BJ (cell line): ENCODE measurements around the gene CCDC86. TPM values are rescaled to one million over a fixed set of nuclear protein-coding genes. Genes with fewer than 3 reads are reported as not detected.
A peak's percentile ranks its signal among the peaks of the same experiment; 100 is the strongest.

ENCODE experiments used
- CTCF ChIA-PET: fragments of 350-600 bp; formaldehyde crosslinking; extraction: SDS; loops from one replicate; lab custom pipeline; 2021; ENCODE audit warnings: antibody characterized with exemption, inconsistent platforms; lab: Yijun Ruan, JAX
- POLR2A ChIA-PET: fragments of 300-600 bp; sonication (Branson Sonifier 250); formaldehyde crosslinking; extraction: SDS; loops from one replicate; lab custom pipeline; 2021; ENCODE audit warnings: antibody characterized with exemption; lab: Charles Lee
- DNase-seq: peaks from one replicate; pipeline ENCODE4 v3.0.0-alpha.2; 2011; ENCODE audit warnings: low read depth
- H3K27me3 ChIP-seq: 2 replicates; pipeline ENCODE4 v1.6.0; 2011; ENCODE audit warnings: low read length; ENCODE audit not compliant: control insufficient read depth, insufficient read depth
- H3K36me3 ChIP-seq: 2 replicates; pipeline ENCODE4 v1.5.1; 2011; ENCODE audit warnings: low read length; ENCODE audit not compliant: control insufficient read depth, insufficient read depth
- H3K4me3 ChIP-seq: 2 replicates; pipeline ENCODE4 v1.5.1; 2011; ENCODE audit warnings: low read depth, mild to moderate bottlenecking, control low read depth, low read length
- polyA plus RNA-seq: library from polyadenylated mRNA; depleted of rRNA; stranded (reverse); fragments of >200 nt; gene quantifications from 2 replicates; pipeline ENCODE4 v1.2.3, GENCODE V29; 2011
- TF ChIP-seq, protein P1 (sequence below): IDR thresholded peaks from 2 replicates; pipeline ENCODE4 v1.5.1; 2011; ENCODE audit warnings: low read depth, mild to moderate bottlenecking, control low read depth, inconsistent platforms, low read length, moderate library complexity; ENCODE audit not compliant: insufficient read depth

Gene CCDC86
- polyA plus RNA-seq, 1 experiment, result 21.2 TPM

- Histone ChIP-seq H3K36me3 (no peaks in the 10 kb centered on the region), H3K27me3 (peaks cover 6% of the 10 kb centered on the region; the same call in 1 of the 2 replicates), H3K4me3 (no peak overlapping the region)
- ChIA-PET POLR2A (no interaction called here), CTCF (interaction anchor here (0.6 to 29.2 kb wide), 6 partner anchors 10 to 310 kb away, joined by 3 to 716 read pairs (median 3); partner anchors contain the start of gene PRPF19)
- no peak for DNase-seq
- TF ChIP-seq, protein P1, sequence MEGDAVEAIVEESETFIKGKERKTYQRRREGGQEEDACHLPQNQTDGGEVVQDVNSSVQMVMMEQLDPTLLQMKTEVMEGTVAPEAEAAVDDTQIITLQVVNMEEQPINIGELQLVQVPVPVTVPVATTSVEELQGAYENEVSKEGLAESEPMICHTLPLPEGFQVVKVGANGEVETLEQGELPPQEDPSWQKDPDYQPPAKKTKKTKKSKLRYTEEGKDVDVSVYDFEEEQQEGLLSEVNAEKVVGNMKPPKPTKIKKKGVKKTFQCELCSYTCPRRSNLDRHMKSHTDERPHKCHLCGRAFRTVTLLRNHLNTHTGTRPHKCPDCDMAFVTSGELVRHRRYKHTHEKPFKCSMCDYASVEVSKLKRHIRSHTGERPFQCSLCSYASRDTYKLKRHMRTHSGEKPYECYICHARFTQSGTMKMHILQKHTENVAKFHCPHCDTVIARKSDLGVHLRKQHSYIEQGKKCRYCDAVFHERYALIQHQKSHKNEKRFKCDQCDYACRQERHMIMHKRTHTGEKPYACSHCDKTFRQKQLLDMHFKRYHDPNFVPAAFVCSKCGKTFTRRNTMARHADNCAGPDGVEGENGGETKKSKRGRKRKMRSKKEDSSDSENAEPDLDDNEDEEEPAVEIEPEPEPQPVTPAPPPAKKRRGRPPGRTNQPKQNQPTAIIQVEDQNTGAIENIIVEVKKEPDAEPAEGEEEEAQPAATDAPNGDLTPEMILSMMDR, result no peak
Measured at GRCh38 chr11:60836866-60837515, 4.9 kb upstream of the CCDC86 start.

GRCh38 chr11:60838132-60838531 lies 3.8 kb upstream of the CCDC86 start:
- Histone ChIP-seq H3K4me3 (no peak overlapping the region), H3K27me3 (peaks cover 6% of the 10 kb centered on the region; the same call in 1 of the 2 replicates), H3K36me3 (no peaks in the 10 kb centered on the region)
- ChIA-PET CTCF (interaction anchor here (0.6 to 29.2 kb wide), 5 partner anchors 11 to 82 kb away, joined by 3 to 716 read pairs (median 3); partner anchors contain the start of gene PRPF19), POLR2A (no interaction called here)
- TF ChIP-seq, protein P1, result peak; percentile 35; the same call in 1 of the 2 replicates
- no peak for DNase-seq

DNA sequence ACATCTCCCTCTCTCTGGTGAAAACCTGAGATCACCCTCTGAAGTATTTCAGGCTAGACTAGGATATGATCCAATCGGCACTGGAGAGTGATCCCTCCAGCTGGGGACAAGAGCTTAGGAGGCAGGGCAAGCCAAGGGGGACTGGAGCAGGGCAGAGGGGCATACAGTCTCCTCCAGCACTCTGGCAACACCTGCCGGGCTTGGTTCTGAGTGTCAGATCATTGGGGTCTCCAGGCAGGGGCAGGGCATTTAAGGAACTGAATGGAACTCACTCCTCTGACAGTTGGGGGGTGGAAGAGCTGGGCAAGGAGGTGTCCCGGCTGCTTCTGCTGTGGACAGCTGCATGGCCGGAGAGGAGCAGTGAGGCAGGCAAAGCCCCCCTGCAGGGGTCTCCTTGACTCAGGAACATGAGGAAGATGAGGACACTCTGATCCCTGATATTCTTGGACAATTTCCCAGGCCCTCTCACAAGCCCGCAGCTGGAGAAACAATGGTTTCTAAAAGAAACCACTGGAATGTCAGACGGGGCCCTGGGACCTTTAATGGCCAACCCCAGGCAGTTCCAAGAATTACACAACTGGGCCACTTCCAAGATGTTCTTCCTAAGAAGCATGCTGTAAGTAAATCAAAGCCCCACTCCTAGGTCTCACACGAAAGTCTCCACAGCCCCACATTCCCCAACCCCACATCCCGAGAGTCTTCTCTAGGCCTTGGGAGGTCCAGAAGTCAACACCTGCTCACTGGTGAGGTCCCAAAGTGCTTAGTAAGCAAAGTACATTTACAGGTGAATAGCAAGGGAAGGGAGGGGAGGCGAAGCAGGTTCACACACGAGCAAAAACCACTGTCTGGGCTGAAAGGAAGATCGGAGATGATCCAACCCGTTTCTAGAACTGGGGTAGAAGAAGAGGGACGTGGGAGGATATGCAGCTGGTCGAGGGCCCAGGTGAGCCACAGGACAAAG lies 1.2 kb upstream of the CCDC86 start:
- ChIA-PET CTCF (interaction anchor here (2.9 to 29.2 kb wide), 2 partner anchors 9 to 53 kb away, joined by 23 to 716 read pairs; partner anchors contain the start of gene PRPF19), POLR2A (no interaction called here)

DNA sequence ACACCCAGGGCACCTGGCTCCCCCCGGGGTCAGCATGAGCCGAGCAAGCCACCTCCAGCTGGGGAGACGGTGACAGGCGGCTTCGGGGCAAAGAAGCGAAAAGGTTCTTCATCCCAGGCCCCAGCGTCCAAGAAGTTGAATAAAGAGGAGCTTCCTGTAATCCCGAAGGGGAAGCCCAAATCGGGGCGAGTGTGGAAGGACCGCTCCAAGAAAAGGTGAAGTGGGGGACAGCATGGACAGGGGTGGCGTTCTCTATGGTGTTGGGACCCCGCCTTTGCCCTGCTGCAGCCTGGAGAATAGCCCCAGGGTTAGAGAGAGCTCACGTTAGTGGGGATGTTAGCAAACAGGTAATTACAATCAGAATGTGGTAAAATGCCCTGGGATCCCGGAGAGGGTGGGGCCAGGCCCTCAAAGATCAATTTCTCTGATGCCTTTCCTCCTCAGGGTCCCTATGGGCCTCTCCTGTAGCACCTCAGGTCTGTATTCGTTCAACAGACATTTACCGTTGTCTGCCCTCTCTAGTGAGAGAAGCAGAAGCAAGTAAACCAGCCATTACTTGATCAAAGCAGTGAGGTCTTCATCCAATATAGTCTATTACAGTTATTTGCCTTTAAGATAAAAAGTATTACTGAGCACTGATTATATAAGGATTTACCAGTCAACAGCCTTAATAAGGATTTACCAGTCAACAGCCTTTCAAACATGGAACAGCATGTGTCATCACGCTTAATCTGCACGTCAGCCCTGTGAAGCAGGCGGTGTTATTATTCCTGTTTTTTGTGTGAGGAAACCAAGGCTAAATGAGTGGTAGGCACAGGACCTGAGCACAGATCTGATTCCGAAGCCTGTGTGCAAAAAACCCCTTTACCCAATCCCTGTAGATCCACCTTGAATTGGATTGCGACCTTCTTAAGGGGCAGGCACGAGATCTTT lies 1.0 kb downstream of the CCDC86 start:
- ChIA-PET CTCF (interaction anchor here (0.8 to 29.2 kb wide), 3 partner anchors 12 to 51 kb away, joined by 3 to 716 read pairs (median 3); partner anchors contain the start of gene PRPF19), POLR2A (no interaction called here)
- H3K36me3 ChIP-seq, result peaks cover 2% of the 10 kb centered on the region; the same call in 1 of the 2 replicates

More for the DNA sequence above, 1.2 kb upstream of the CCDC86 start:
- peak; percentile 72 for DNase-seq
- peaks cover 2% of the 10 kb centered on the region; the same call in 1 of the 2 replicates for H3K36me3 ChIP-seq
- TF ChIP-seq, protein P1, result no peak
- no peak overlapping the region for H3K4me3 ChIP-seq
- peaks cover 6% of the 10 kb centered on the region; the same call in 1 of the 2 replicates for H3K27me3 ChIP-seq

More for the DNA sequence above, 1.0 kb downstream of the CCDC86 start:
- no peaks in the 10 kb centered on the region for H3K27me3 ChIP-seq
- H3K4me3 ChIP-seq, result peak overlapping the region; percentile 94
- TF ChIP-seq, protein P1, result no peak
- no peak for DNase-seq
